HG03432 (cell line): ENCODE measurements around the gene GMIP.
"Not testable (repeated sequence)": the region's sequence is repeated elsewhere in the genome, so short reads cannot be mapped to it uniquely, and the experiment has no call there.

Experiments used
- ATAC-seq: cut with Tn5 transposase; IDR thresholded peaks from one replicate; pipeline ENCODE4 v1.9.1; 2021; ENCODE audit warnings: mild to moderate bottlenecking, moderate library complexity; ENCODE audit not compliant: unreplicated experiment

The GMIP gene, protein sequence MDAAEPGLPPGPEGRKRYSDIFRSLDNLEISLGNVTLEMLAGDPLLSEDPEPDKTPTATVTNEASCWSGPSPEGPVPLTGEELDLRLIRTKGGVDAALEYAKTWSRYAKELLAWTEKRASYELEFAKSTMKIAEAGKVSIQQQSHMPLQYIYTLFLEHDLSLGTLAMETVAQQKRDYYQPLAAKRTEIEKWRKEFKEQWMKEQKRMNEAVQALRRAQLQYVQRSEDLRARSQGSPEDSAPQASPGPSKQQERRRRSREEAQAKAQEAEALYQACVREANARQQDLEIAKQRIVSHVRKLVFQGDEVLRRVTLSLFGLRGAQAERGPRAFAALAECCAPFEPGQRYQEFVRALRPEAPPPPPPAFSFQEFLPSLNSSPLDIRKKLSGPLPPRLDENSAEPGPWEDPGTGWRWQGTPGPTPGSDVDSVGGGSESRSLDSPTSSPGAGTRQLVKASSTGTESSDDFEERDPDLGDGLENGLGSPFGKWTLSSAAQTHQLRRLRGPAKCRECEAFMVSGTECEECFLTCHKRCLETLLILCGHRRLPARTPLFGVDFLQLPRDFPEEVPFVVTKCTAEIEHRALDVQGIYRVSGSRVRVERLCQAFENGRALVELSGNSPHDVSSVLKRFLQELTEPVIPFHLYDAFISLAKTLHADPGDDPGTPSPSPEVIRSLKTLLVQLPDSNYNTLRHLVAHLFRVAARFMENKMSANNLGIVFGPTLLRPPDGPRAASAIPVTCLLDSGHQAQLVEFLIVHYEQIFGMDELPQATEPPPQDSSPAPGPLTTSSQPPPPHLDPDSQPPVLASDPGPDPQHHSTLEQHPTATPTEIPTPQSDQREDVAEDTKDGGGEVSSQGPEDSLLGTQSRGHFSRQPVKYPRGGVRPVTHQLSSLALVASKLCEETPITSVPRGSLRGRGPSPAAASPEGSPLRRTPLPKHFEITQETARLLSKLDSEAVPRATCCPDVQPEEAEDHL

DNA sequence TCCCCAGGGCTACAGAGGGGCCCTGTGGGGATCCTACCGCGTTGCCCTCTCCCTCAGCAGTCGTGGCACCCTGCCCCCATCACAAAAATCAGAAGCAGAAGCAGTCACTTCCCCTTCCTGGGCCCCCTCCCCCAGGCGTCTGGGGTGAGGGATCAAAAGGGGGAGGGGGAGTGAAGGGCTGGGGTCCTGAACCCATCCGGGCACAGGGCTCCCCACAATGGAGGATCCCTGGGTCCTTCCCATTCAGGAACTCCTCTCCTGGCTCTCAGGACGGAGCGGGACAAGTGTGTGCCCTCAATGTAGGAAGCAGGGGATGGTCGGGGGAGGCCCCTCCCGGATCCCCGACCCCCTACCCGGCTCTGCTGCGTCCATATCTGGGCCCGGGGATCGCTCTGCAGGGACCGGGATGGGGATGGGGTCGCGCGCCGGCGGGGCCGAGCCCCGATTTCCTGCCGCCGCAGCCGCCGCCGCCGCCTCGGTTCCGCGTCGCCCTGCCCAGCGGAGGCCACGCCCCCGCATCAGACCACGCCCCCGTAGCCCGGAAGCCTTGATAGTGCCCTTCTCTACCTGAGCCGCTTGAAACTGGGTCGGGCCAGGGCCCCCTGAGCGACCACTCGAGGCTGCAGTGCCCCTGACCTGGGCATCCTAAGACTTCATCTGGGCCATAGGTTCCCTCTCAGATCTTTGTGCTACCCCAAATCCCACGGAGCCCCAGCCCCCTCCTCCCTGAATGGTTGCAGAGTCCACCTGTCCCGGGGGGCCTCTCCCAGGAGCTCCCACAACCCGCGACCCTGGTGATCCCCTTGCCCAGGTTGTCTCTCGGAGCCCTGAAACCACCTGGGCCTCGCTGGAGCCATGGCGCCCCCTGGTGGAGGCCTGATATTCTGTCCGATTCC lies at the start of gene GMIP:
GMIP (minus strand) TSS at position 500 of the 896 bp plus-strand sequence; CDS start at position 372, 128 bp downstream.
- ATAC-seq, result peak; percentile 83

DNA sequence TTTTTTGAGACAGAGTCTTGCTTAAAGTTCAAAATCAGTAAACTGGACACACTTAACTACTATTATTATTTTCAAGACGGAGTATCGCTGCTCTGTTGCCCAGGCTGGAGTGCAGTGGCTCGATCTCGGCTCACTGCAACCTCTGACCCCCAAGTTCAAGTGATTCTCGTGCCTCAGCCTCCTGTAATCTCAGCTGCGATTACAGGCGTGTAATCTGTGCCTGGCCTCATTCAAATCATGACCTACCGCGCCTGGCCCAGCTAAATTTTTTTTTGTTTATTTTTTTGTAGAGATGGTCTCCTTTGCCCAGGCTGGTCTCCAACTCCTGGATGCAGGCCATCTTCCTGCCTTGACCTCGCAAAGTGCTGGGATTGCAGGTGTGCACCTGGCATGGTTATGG lies 48.2 kb upstream of the GMIP start:
- no peak for ATAC-seq

DNA sequence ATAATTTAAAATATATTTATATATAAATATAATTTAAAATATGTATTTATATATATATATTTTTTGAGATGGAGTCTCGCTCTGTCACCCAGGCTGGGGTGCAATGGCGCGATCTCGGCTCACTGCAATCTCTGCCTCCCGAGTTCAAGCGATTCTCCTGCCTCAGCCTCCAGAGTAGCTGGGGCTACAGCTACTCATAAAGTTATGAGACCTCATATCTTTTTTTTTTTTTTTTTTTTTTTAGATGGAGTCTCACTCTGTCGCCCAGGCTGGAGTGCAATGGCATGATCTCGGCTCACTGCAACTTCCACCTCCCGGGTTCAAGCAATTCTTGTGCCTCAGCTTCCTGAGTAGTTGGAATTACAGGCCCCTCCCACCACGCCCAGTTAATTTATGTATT lies 45.6 kb upstream of the GMIP start:
- not testable (repeated sequence) for ATAC-seq

DNA sequence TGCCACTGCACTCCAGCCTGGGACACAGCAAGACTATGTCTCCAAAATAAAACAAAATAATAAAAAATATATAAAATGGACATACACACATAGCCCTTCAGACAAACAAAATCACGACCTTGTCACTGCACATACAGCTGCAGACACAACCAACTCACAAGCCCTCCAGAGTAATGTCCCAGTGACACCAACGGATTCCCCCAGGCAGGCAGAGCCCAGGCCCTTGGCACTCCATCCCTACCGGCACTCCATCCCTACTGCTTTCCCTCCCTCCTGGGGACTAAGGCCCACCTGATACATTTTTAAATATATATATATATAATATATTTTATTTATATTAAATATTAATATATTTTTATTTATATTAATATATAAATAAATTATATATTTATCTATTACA lies 43.6 kb upstream of the GMIP start:
- ATAC-seq, result no peak

DNA sequence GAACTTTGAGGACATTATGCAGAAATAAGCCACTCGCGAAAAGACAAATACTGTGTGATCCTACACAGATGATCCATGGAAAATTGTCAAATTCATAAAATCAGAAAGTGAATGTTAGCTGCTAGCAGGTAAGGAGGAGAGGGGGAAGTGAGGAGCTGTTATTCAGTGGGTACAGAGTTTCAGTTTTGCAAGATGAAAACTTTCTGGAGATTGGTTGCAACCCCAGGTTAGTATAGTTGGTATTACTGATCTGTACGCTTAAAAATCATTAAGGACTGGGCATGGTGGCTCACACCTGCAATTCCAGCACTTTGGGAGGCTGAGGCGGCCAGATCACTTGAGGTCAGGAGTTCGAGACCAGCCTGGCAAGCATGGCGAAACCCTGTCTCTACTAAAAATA lies 43.1 kb upstream of the GMIP start:
- no peak for ATAC-seq

DNA sequence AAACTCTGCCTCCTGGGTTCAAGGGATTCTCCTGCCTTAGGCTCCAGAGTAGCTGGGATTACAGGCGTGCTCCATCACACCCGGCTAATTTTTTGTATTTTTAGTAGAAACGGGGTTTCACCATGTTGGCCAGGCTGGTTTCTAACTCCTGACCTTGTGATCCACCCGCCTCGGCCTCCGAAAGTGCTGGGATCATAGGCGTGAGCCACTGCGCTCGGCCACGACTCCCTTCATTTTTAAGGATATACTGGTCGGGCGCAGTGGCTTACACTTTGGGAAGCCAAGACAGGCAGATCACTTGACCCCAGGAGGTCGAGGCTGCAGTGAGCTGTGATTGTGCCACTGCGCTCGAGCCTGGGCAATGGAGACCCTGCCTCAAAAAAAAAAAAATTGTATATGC lies 42.7 kb upstream of the GMIP start:
- not testable (repeated sequence) for ATAC-seq

DNA sequence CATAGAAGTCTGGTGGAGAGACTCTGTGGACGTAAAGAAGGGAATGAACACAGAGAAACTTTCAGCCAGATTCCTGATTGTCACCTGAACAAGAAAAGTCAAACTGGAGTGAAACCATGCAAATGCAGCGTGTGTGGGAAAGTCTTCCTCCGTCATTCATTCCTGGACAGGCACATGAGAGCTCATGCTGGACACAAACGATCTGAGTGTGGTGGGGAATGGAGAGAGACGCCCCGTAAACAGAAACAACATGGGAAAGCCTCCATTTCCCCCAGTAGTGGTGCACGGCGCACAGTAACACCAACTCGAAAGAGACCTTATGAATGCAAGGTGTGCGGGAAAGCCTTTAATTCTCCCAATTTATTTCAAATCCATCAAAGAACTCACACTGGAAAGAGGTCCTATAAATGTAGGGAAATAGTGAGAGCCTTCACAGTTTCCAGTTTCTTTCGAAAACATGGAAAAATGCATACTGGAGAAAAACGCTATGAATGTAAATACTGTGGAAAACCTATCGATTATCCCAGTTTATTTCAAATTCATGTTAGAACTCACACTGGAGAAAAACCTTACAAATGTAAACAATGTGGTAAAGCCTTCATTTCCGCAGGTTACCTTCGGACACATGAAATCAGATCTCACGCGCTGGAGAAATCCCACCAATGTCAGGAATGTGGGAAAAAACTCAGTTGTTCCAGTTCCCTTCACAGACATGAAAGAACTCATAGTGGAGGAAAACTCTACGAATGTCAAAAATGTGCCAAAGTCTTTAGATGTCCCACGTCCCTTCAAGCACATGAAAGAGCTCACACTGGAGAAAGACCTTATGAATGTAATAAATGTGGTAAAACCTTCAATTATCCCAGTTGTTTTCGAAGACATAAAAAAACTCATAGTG lies 36.0 kb upstream of the GMIP start:
- no peak for ATAC-seq

DNA sequence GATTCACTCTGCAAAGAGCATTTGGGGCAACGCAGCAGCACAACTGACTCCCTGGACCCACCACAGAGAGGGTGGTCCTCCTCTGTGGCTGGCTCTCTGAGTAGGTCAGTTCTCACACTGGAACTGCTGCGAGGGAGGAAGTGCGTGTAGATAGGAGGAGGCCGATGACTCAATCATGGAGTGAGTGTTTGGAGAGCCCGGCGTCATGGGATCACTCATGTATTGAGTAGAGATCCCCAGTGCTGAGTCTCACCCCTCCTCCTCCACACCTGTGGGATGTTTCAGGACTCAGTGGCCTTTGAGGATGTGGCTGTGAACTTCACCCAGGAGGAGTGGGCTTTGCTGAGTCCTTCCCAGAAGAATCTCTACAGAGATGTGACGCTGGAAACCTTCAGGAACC lies 34.1 kb upstream of the GMIP start:
- ATAC-seq, result no peak

DNA sequence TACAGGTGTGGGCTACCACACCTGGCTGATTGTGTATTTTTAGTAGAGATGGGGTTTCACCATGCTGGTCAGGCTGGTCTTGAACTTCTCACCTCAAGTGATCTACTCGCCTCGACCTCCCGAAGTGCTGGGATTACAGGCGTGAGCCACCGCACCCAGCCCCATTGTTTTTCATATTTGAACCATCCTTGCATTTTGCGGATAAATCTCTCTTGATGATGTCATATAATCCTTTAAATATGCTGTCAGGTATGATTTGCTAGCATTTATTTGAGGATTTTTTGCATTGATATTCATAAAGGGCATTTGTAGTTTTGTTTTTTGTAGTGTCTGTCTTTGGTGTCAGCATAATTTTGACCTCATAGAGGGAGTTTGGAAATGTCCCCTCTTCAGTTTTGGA lies 30.9 kb upstream of the GMIP start:
- ATAC-seq, result no peak

DNA sequence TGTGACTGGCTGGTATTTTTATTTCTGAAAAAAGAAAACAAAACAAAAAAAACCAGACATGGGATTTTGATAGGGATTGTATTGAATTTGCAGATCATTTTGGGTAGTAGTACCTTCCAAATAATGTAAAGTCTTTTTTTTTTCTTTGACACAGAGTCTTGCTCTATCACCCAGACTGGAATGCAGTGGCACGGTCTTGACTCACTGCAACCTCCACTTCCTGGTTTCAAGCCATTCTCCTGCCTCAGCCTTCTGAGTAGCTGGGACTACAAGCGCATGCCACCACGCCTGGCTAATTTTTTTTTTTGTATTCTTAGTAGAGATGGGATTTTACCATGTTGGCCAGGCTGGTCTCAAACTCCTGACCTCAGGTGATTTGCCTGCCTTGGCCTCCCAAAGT lies 29.4 kb upstream of the GMIP start:
- no peak for ATAC-seq

DNA sequence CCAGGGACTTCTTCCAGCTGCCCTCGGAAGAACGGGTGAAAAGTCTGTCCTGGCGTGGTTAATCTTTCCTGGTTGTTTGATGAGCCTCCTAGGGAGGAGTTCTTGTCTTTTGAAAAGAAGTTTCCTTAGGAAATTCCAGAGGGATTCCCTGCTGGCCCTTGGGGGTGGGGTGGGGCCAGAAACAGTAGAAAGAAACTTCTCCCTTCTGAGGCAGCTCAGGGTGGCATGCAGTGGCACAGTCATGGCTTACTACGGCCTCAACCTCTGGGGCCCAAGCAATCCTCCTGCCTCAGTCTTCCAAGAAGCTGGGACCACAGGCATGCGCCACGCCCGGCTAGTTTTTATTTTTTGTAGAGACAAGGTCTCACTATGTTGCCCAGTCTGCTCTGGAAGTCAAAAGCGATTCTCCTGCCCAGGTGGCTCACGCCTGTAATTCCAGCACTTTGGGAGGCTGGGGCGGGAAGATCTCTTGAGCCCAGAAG lies 26.7 kb upstream of the GMIP start:
- ATAC-seq, result no peak

DNA sequence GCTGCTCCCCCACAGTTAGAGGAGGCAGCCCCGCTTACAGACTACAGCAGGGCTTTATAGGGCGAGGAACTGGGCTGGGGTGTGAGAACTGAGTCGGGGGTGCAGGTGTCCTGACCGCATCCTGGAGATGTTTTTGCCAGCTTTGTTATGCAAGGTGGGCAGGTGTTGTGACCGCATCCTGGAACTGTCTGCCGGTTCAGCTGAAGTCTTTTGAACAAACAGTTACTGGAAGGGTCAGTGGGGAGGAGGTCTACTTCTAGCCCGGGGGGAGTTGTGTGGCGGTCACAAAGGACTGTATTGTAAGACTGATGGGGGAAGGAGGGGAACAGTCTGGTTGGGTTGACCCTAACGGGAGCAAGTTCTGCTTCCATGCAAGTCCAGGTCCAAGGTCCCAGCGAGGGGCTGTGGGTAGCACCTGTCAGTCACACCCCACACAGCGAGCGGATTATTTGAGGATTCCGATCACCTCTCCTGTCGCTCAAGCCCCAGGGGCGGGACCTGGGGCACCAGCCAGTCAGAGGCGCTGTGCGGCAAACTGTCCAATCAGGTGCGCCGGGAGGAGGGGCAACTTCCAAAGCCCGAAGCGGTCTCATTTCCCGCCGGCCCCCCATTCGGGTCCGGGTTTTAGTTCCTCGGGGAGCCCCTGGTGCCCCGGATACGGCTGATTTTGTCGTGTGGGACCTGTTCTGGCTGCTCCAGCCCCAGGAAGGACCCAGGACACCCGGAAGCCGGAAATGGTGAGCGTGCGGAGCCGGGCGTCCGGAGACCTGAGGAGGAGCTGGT lies 25.0 kb upstream of the GMIP start, which contains the start of gene ZNF101:
ZNF101 (plus strand) TSS at position 610 of the 783 bp plus-strand sequence; CDS start at position 735, 125 bp downstream.
- ATAC-seq, result peak; percentile 69

DNA sequence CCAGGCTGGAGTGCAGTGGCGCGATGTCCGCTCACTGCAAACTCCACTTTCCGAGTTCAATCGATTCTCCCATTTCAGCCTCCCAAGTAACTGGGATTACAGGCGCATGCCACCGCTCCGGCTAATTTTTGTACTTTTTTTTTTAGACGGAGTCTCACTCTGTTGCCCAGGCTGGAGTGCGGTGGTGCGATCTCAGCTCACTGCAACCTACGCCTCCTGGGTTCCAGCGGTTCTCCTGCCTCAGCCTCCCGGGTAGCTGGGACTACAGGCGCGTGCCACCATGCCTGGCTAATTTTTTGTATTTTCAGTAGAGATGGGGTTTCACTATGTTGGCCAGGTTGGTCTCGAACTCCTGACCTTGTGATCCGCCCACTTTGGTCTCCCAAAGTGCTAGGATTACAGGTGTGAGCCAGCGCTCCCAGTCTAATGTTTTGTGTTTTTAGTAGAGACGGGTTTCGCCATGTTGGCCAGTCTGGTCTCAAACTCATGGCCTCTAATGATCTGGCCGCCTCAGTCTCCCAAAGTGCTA lies 22.0 kb upstream of the GMIP start:
- not testable (repeated sequence) for ATAC-seq

DNA sequence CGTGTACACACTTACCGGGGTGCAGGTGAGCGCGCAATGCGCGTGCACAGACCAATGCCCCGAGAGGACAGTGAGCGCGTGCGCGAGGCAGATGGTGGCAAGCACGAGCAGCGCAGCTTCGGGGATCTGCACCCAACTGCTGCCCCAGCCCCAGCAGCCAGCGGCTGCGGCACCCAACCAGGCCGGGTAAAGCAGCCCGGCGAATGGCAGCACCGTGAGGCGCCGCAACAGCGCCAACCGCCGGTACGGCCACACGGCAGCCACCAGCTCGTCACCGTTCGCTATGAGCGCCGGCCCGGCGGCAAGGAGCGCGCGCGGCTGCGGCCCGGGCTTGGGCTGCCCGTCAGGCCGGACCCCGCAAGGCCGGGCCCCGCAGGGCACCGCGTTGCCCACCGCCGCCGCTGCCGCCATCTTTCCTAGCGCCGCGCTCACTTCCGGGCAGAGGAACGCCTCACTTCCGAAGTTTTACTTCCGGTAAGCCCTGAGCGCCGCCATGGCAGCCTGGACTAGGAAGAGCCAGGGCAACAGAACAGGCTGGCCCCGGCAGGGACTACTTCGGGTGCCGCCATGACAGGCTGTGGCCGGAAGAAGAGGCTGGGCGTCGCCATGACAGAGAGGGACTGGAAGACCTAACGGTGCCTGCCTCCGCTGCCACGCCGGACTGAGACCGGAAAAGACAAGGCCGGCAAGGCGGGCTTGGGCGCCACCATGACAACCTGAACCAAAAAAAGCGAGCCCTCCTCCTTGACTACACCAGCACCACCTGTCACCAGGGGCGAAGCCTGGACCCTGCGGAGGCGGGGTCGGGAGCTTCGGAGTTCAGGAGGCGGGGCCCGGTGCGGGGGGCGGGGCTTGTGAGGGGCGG lies 20.0 kb upstream of the GMIP start, which contains the start of gene ATP13A1:
ATP13A1 (minus strand) TSS at position 421 of the 865 bp plus-strand sequence; CDS start at position 411, 10 bp downstream.
- peak; percentile 79 for ATAC-seq

DNA sequence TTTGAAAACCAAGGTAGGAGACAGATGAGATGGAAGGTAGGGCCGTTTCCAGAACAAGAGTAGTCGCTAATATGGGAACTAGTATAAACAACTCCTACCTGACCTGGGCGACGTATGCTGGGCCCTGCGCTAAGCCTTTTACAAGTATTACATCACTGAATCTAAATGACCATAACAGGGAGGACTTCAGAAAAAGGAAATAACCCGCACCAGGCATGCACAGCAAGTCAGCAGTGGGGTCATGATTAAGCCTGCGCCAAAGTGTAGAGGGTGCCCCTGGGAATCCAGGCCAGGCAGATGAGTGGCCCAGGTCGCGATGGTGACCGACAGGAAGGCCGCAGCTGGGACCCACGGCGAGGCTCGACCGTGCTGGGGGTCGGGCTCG lies 19.4 kb upstream of the GMIP start:
- ATAC-seq, result no peak

DNA sequence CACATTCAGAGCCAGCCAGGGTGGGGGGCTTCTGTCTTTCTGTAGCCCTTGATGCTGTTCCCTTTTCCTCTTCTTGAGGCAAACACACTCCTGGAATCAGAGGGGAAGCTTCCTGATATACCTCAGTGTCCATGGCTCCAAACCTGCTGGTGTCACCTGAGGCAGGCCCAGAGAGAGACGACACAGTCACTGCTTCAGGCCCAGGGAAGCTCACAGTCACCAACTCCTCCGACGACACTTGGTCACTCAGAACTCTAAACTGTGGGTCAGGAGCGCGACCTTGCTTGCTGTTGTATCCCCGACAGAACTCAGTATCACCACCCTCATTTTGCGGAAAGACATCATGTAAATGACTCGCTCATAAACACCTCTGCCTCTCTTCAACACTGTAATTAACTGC lies 18.9 kb upstream of the GMIP start:
- ATAC-seq, result no peak

DNA sequence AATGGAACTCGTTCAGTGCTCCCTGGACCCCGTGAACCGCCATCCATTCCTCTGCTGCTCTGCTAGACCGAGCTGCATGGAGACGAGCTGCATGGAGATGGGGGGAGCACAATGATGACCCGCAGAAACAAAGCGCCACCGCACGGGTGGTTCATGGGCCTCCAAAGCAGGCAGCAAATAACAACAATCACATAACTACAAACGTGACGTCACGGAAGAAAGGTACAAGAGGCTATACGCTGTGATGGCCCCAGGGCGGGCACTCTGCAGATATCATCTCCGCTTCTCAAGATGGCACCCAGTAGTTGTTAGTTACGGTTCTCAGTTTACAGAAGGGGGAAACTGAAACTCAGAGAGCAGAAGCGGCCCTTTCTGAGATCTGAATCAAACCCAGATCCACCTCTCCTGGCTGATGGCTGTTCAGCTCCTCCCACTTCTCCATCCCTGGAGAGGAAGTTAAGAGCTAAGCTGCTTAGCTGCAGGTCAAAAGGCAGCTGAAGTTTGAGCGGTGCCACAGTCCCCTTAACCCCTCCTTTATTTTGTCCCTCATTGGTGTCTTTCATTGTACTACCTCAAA lies 18.3 kb upstream of the GMIP start:
- ATAC-seq, result peak; percentile 34
